Loucy (cell line): ENCODE results near the gene PDGFB.

Experiments
- H2AFZ ChIP-seq: fragments of 200-600 bp; sonication (generic); 2 replicates; pipeline ENCODE4 v1.6.0; 2016; ENCODE audit warnings: antibody characterized with exemption, mild to moderate bottlenecking, low read length, moderate library complexity
- H3F3A ChIP-seq: fragments of 200-600 bp; 2 replicates; pipeline ENCODE4 v1.6.0; 2016; ENCODE audit warnings: antibody characterized with exemption, low read depth, mild to moderate bottlenecking
- H3K27me3 ChIP-seq: fragments of 200-600 bp; sonication (generic); 2 replicates; pipeline ENCODE4 v1.6.1; 2014; ENCODE audit warnings: low read length, mild to moderate bottlenecking; ENCODE audit not compliant: insufficient read depth, poor library complexity, severe bottlenecking
- H3K36me3 ChIP-seq: fragments of 200-600 bp; sonication (generic); 2 replicates; pipeline ENCODE4 v1.6.1; 2016; ENCODE audit warnings: low read length; ENCODE audit not compliant: insufficient read depth
- H3K4me1 ChIP-seq: fragments of 200-600 bp; sonication (generic); 2 replicates; pipeline ENCODE4 v1.5.1; 2014; ENCODE audit warnings: low read length, mild to moderate bottlenecking; ENCODE audit not compliant: insufficient read depth, poor library complexity, severe bottlenecking
- H3K4me2 ChIP-seq: fragments of 200-600 bp; sonication (generic); 2 replicates; pipeline ENCODE4 v1.6.0; 2014; ENCODE audit warnings: antibody characterized with exemption, low read length, low read depth, mild to moderate bottlenecking; ENCODE audit not compliant: poor library complexity, severe bottlenecking
- H3K4me3 ChIP-seq: fragments of 200-600 bp; sonication (generic); 2 replicates; pipeline ENCODE4 v1.5.1; 2014; ENCODE audit warnings: low read length, mild to moderate bottlenecking, mixed read lengths; ENCODE audit not compliant: poor library complexity, severe bottlenecking
- H3K79me2 ChIP-seq: fragments of 200-600 bp; sonication (generic); 2 replicates; pipeline ENCODE4 v1.6.1; 2014; ENCODE audit warnings: low read length; ENCODE audit not compliant: insufficient read depth
- H3K9ac ChIP-seq: fragments of 200-600 bp; sonication (generic); 2 replicates; pipeline ENCODE4 v1.6.0; 2014; ENCODE audit warnings: mild to moderate bottlenecking, low read depth, low read length, moderate library complexity; ENCODE audit not compliant: poor library complexity, severe bottlenecking
- H3K9me2 ChIP-seq: fragments of 200-600 bp; sonication (generic); replicated peaks from 2 replicates; pipeline ENCODE4 v1.6.1; 2016; ENCODE audit warnings: low read depth, low read length, mixed read lengths
- H3K9me3 ChIP-seq: fragments of 200-600 bp; sonication (generic); 2 replicates; pipeline ENCODE4 v1.6.1; 2014; ENCODE audit warnings: mild to moderate bottlenecking, antibody characterized with exemption, low read length, low read depth; ENCODE audit not compliant: insufficient read depth
- H4K20me1 ChIP-seq: fragments of 200-600 bp; sonication (generic); 2 replicates; pipeline ENCODE4 v1.6.0; 2014; ENCODE audit warnings: antibody characterized with exemption, low read length, mild to moderate bottlenecking; ENCODE audit not compliant: insufficient read depth, poor library complexity, severe bottlenecking
- CTCF ChIP-seq: fragments of 200-600 bp; sonication (generic); conservative IDR thresholded peaks from 2 replicates; pipeline ENCODE4 v1.5.1; 2014; ENCODE audit warnings: mild to moderate bottlenecking, antibody characterized with exemption, low read length
- EZH2phosphoT487 ChIP-seq: fragments of 200-600 bp; IDR thresholded peaks from 2 replicates; pipeline ENCODE4 v1.6.1; 2018; ENCODE audit warnings: antibody characterized with exemption, mild to moderate bottlenecking, moderate library complexity, borderline replicate concordance

The PDGFB gene

GRCh38 chr22:39206491-39206890 lies 38.3 kb downstream of the PDGFB start:
- no peaks in the 10 kb centered on the region for H4K20me1 ChIP-seq
- no peak overlapping the region for H3K4me2 ChIP-seq
- H2AFZ ChIP-seq: no peak overlapping the region
- H3K9me2 ChIP-seq: no peaks in the 10 kb centered on the region
- H3F3A ChIP-seq: no peaks in the 10 kb centered on the region
- no peaks in the 10 kb centered on the region for H3K79me2 ChIP-seq
- peaks cover 6% of the 10 kb centered on the region for H3K4me1 ChIP-seq
- H3K36me3 ChIP-seq: no peaks in the 10 kb centered on the region
- no peak overlapping the region for H3K4me3 ChIP-seq
- H3K9me3 ChIP-seq: no peaks in the 10 kb centered on the region
- H3K9ac ChIP-seq: no peak overlapping the region
- TF ChIP-seq EZH2phosphoT487: no peak
- TF ChIP-seq CTCF: no peak
- H3K27me3 ChIP-seq: no peaks in the 10 kb centered on the region

GRCh38 chr22:39205344-39206021 lies 39.3 kb downstream of the PDGFB start:
- Histone ChIP-seq H3F3A (no peaks in the 10 kb centered on the region), H3K36me3 (no peaks in the 10 kb centered on the region), H3K4me3 (no peak overlapping the region), H3K79me2 (no peaks in the 10 kb centered on the region), H3K4me1 (peaks cover 6% of the 10 kb centered on the region), H3K4me2 (no peak overlapping the region), H3K9me3 (no peaks in the 10 kb centered on the region), H3K27me3 (no peaks in the 10 kb centered on the region), H3K9ac (no peak overlapping the region), H2AFZ (no peak overlapping the region; the same call in 1 of the 2 replicates), H3K9me2 (no peaks in the 10 kb centered on the region), H4K20me1 (no peaks in the 10 kb centered on the region)
- no peak for TF ChIP-seq CTCF
- no peak for TF ChIP-seq EZH2phosphoT487

- TF ChIP-seq CTCF: no peak
- Histone ChIP-seq H2AFZ (no peak overlapping the region), H4K20me1 (no peaks in the 10 kb centered on the region), H3K4me1 (peaks cover 12% of the 10 kb centered on the region), H3K9ac (no peak overlapping the region), H3K9me2 (no peaks in the 10 kb centered on the region), H3K36me3 (no peaks in the 10 kb centered on the region), H3K79me2 (no peaks in the 10 kb centered on the region), H3K4me3 (no peak overlapping the region), H3K4me2 (no peak overlapping the region), H3F3A (no peaks in the 10 kb centered on the region), H3K9me3 (no peaks in the 10 kb centered on the region), H3K27me3 (no peaks in the 10 kb centered on the region)
Observed at GRCh38 chr22:39204216-39204615, 40.6 kb downstream of the PDGFB start.
